ENCODE results near the gene NOP16.
A peak's percentile ranks its signal among the peaks of the same experiment; 100 is the strongest.

The NOP16 gene

GRCh38 chr5:176386491-176386890, 1.9 kb downstream of the NOP16 start:
- no peak for DNase-seq (ENCODE audit: low read depth, low spot score)

- no peak for DNase-seq (ENCODE audit: low read depth, low spot score)
Observed at GRCh38 chr5:176384991-176385390, 3.4 kb downstream of the NOP16 start.

- DNase-seq (ENCODE audit: low read depth, low spot score) = no peak
Observed at GRCh38 chr5:176384366-176384930, 4.0 kb downstream of the NOP16 start.

- DNase-seq (ENCODE audit: low read depth, low spot score) = no peak
Observed at GRCh38 chr5:176383961-176384360, 4.4 kb downstream of the NOP16 start.

- DNase-seq (ENCODE audit: low read depth, low spot score) = no peak
Observed at GRCh38 chr5:176383248-176383905, 5.0 kb downstream of the NOP16 start.

GRCh38 chr5:176382721-176383120, 5.7 kb downstream of the NOP16 start:
- DNase-seq (ENCODE audit: low read depth, low spot score) = no peak

- no peak for DNase-seq (ENCODE audit: low read depth, low spot score)
Observed at GRCh38 chr5:176381979-176382378, 6.4 kb downstream of the NOP16 start.

- DNase-seq (ENCODE audit: low read depth, low spot score) = no peak
Observed at GRCh38 chr5:176381423-176381822, 7.0 kb downstream of the NOP16 start.

GRCh38 chr5:176379881-176380280, 8.5 kb downstream of the NOP16 start:
- no peak for DNase-seq (ENCODE audit: low read depth, low spot score)

- DNase-seq (ENCODE audit: low read depth, low spot score) = no peak
Observed at GRCh38 chr5:176373100-176373818, 15.1 kb downstream of the NOP16 start.

- no peak for DNase-seq (ENCODE audit: low read depth, low spot score)
Observed at GRCh38 chr5:176371621-176372539, 16.5 kb downstream of the NOP16 start.

- no peak for DNase-seq (ENCODE audit: low read depth, low spot score)
Observed at GRCh38 chr5:176369934-176370711, 18.3 kb downstream of the NOP16 start.

- no peak for DNase-seq (ENCODE audit: low read depth, low spot score)
Observed at GRCh38 chr5:176368726-176369125, 19.7 kb downstream of the NOP16 start.

- DNase-seq (ENCODE audit: low read depth, low spot score) = no peak
Observed at GRCh38 chr5:176366232-176366894, 22.0 kb downstream of the NOP16 start.

GRCh38 chr5:176365351-176366231, 22.8 kb downstream of the NOP16 start, which contains the start of gene ARL10:
TSS of gene ARL10 (plus strand) at chr5:176365487. CDS start at chr5:176365564, 77 bp downstream.
- peak; percentile 28 for DNase-seq (ENCODE audit: low read depth, low spot score)

GRCh38 chr5:176364765-176365350, 23.5 kb downstream of the NOP16 start:
- no peak for DNase-seq (ENCODE audit: low read depth, low spot score)

- DNase-seq (ENCODE audit: low read depth, low spot score) = no peak
Observed at GRCh38 chr5:176362233-176362490, 26.2 kb downstream of the NOP16 start.

GRCh38 chr5:176361437-176362232, 26.8 kb downstream of the NOP16 start, which contains the start of gene KIAA1191:
TSS of gene KIAA1191 (minus strand) at chr5:176361764. CDS start at chr5:176359508, 2,256 bp downstream.
- peak; percentile 87 for DNase-seq (ENCODE audit: low read depth, low spot score)

Measured in activated CD4-positive, CD25-positive, alpha-beta regulatory T cell treated with anti-CD3 and anti-CD28 coated beads, Interleukin-2, amount 50 U/mL, for 16 hours (primary cell).